ENCODE measurements around the gene STPG2. TPM values are rescaled to one million over a fixed set of nuclear protein-coding genes. Genes with fewer than 3 reads are reported as not detected.

STPG2 gene
- total and polyA plus RNA-seq, 2 of the 4 experiments (the other 2 are of a cell fraction), result not detected

DNA sequence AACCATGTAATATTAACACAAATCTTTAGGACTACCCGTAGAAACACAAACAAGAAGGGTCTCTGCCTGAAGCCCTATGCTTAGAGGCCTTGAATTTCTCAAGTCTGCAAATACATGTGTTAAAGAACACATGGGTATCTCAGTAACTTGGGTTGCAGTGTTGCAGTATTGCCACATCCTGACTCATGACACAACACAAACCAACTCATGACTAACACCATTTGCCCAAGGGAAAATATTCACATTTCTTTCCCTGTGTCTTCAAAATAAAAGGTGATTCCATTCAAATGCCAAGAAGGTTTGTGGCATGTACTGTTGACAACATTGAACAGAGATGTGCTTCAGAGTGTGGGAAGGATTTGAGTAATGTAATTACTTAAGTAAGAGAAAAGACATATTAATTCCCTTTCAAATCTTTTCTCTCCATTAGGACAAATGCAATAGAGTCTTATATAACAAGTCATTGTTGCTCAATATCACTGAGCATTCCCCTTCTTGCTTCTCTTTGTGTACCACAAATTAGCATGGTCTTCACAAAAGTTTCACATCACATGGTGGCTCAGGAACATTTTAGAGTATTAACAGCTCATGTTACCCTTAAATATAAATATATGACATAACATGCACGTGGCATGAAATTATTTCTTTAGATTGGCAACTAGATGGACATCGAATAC, 487.1 kb downstream of the STPG2 start:
- DNase-seq (no peak), ATAC-seq (ENCODE audit: low read depth) (no peak)
- TF ChIP-seq RAD21 (IDR thresholded peaks at IDR 0.05; ENCODE audit: low read length), result no peak
- TF ChIP-seq MXI1 (IDR thresholded peaks at IDR 0.05; ENCODE audit: borderline replicate concordance, low read depth, low read length), result no peak
- no peak for TF ChIP-seq BHLHE40 (IDR thresholded peaks at IDR 0.05; ENCODE audit: low read depth, low read length)
- TF ChIP-seq, protein P1, sequence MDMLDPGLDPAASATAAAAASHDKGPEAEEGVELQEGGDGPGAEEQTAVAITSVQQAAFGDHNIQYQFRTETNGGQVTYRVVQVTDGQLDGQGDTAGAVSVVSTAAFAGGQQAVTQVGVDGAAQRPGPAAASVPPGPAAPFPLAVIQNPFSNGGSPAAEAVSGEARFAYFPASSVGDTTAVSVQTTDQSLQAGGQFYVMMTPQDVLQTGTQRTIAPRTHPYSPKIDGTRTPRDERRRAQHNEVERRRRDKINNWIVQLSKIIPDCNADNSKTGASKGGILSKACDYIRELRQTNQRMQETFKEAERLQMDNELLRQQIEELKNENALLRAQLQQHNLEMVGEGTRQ (IDR thresholded peaks at IDR 0.05; ENCODE audit: low read depth, low read length), result no peak
- no peak for TF ChIP-seq RCOR1 (IDR thresholded peaks at IDR 0.05; ENCODE audit: insufficient replicate concordance, low read length)
- TF ChIP-seq SMC3 (IDR thresholded peaks at IDR 0.05; ENCODE audit: low read depth, low read length), result no peak
- no peak for TF ChIP-seq MAFK (IDR thresholded peaks at IDR 0.05; ENCODE audit: low read depth, low read length)
- no peak for TF ChIP-seq MAZ (IDR thresholded peaks at IDR 0.05; ENCODE audit: borderline replicate concordance, low read depth, low read length)
- no peak for TF ChIP-seq POLR2A (IDR thresholded peaks at IDR 0.05; ENCODE audit: low read depth, low read length)
- no peak for TF ChIP-seq CHD1 (IDR thresholded peaks at IDR 0.05; ENCODE audit: low read depth, low read length)
- no peak for TF ChIP-seq CEBPB (IDR thresholded peaks at IDR 0.05; ENCODE audit: low read depth, low read length)
- TF ChIP-seq FOS (IDR thresholded peaks at IDR 0.05; ENCODE audit: low read depth, low read length), result no peak
- TF ChIP-seq, protein P2, sequence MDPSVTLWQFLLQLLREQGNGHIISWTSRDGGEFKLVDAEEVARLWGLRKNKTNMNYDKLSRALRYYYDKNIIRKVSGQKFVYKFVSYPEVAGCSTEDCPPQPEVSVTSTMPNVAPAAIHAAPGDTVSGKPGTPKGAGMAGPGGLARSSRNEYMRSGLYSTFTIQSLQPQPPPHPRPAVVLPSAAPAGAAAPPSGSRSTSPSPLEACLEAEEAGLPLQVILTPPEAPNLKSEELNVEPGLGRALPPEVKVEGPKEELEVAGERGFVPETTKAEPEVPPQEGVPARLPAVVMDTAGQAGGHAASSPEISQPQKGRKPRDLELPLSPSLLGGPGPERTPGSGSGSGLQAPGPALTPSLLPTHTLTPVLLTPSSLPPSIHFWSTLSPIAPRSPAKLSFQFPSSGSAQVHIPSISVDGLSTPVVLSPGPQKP (IDR thresholded peaks at IDR 0.05; ENCODE audit: borderline replicate concordance, low read depth, low read length), result no peak
- no peak for TF ChIP-seq RFX5 (IDR thresholded peaks at IDR 0.05; ENCODE audit: low read depth, low read length)
- TF ChIP-seq NFE2L2 (IDR thresholded peaks at IDR 0.05; ENCODE audit: low read depth, low read length), result no peak
- TF ChIP-seq, protein P3, sequence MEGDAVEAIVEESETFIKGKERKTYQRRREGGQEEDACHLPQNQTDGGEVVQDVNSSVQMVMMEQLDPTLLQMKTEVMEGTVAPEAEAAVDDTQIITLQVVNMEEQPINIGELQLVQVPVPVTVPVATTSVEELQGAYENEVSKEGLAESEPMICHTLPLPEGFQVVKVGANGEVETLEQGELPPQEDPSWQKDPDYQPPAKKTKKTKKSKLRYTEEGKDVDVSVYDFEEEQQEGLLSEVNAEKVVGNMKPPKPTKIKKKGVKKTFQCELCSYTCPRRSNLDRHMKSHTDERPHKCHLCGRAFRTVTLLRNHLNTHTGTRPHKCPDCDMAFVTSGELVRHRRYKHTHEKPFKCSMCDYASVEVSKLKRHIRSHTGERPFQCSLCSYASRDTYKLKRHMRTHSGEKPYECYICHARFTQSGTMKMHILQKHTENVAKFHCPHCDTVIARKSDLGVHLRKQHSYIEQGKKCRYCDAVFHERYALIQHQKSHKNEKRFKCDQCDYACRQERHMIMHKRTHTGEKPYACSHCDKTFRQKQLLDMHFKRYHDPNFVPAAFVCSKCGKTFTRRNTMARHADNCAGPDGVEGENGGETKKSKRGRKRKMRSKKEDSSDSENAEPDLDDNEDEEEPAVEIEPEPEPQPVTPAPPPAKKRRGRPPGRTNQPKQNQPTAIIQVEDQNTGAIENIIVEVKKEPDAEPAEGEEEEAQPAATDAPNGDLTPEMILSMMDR (conservative IDR thresholded peaks at IDR 0.05; ENCODE audit: low read depth, low read length), result no peak
- no peak overlapping the region for H3K9ac ChIP-seq (ENCODE audit: low read depth, low read length)
- dilution Hi-C loops (cut with HindIII; ENCODE audit: low sequenced_read_pairs, unreplicated experiment), result no loop called here
- no peak overlapping the region for H2BK120ac ChIP-seq (ENCODE audit: low read depth, low read length)
- no peak overlapping the region for H4K5ac ChIP-seq (ENCODE audit: low read depth, low read length)
- H4K20me1 ChIP-seq (ENCODE audit: insufficient read depth, low read length), result no peaks in the 10 kb centered on the region
- no peak overlapping the region for H2AK5ac ChIP-seq (ENCODE audit: low read depth, low read length)
- no peak overlapping the region for H4K91ac ChIP-seq (ENCODE audit: insufficient read depth, low read depth, low read length)
- no peak overlapping the region for H2BK20ac ChIP-seq (ENCODE audit: low read depth, low read length)
- BruUV-seq (replicated peaks), result no TSS peak
- no peak overlapping the region for H3K4me2 ChIP-seq (ENCODE audit: low read depth, low read length)
- H3K23ac ChIP-seq (ENCODE audit: low read depth, low read length), result no peak overlapping the region
- no peaks in the 10 kb centered on the region for H3K36me3 ChIP-seq (ENCODE audit: control insufficient read depth, insufficient read depth, low read length)
- ChIA-PET POLR2A (ENCODE audit: unreplicated experiment) (no interaction called here), CTCF (no interaction called here)
- intact Hi-C loops (cut with micrococcal nuclease), result no loop called here
- H2BK15ac ChIP-seq (ENCODE audit: low read depth, low read length), result no peak overlapping the region
- H3K27ac ChIP-seq (ENCODE audit: insufficient read depth, low read length), result no peak overlapping the region
- no peak overlapping the region for H4K8ac ChIP-seq (ENCODE audit: low read depth in 2 of 2, low read length in 2 of 2)
- H3K18ac ChIP-seq (ENCODE audit: low read depth, low read length), result no peak overlapping the region
- no peak overlapping the region for H3K4me3 ChIP-seq (ENCODE audit: insufficient read depth, low read depth, low read length)
- no peaks in the 10 kb centered on the region for H3K79me1 ChIP-seq (ENCODE audit: low read depth in 1 of 2, low read length in 2 of 2)
- in situ Hi-C loops (cut with MboI; ENCODE audit: low sequenced_read_pairs), result no loop called here
- peaks cover 7% of the 10 kb centered on the region; the same call in 1 of the 2 replicates for H3K9me3 ChIP-seq (ENCODE audit: control insufficient read depth, insufficient read depth, low read length)
- H3K14ac ChIP-seq (replicated peaks; ENCODE audit: low read depth, low read length), result no peak overlapping the region
- no peak overlapping the region for H2BK5ac ChIP-seq (ENCODE audit: low read depth, low read length, poor library complexity, severe bottlenecking)
- H3K9me1 ChIP-seq (ENCODE audit: insufficient read depth, low read length), result no peaks in the 10 kb centered on the region
- no peaks in the 10 kb centered on the region for H3K4me1 ChIP-seq (ENCODE audit: control insufficient read depth, insufficient read depth, low read length)
- H3K56ac ChIP-seq (ENCODE audit: extremely low read depth, insufficient read depth, low read length), result no peak overlapping the region
- no peak overlapping the region for H3K4ac ChIP-seq (ENCODE audit: low read depth, low read length)
- H3K27me3 ChIP-seq (ENCODE audit: control insufficient read depth, insufficient read depth, low read length), result no peaks in the 10 kb centered on the region
- H2AFZ ChIP-seq (replicated peaks; ENCODE audit: low read length, poor library complexity), result no peak overlapping the region
- no peak overlapping the region for H2AK9ac ChIP-seq (replicated peaks; ENCODE audit: low read depth, low read length, poor library complexity)
- WGBS, 2 experiments (ENCODE audit: extremely low coverage in 2 of 2, insufficient read length in 1 of 2), result no CpG with 5 or more reads among the region's 3 CpGs
